Colonic mucosa (tissue), 4 donors: ENCODE results near the gene PLB1. TPM values are rescaled to one million over a fixed set of nuclear protein-coding genes. Genes with fewer than 3 reads are reported as not detected.

ENCODE experiments used
- DNase-seq: peaks from one replicate; pipeline ENCODE4 v3.0.0-alpha.2; 2020
- H3K27ac ChIP-seq: fragments of 200-600 bp; one replicate; pipeline ENCODE4 v1.8.0; 2021
- H3K27me3 ChIP-seq: fragments of 200-600 bp; one replicate; pipeline ENCODE4 v1.8.0; 2021
- H3K36me3 ChIP-seq: fragments of 200-600 bp; one replicate; pipeline ENCODE4 v1.8.0; 2021
- H3K4me1 ChIP-seq: fragments of 200-600 bp; one replicate; pipeline ENCODE4 v1.8.0; 2021; ENCODE audit warnings: mild to moderate bottlenecking
- H3K4me3 ChIP-seq: fragments of 200-600 bp; one replicate; pipeline ENCODE4 v1.8.0; 2021
- H3K9ac ChIP-seq, 2 donors: one replicate each; pipeline ENCODE4 v1.7.0; 2013; ENCODE audit warnings: control low read depth in 2 of 2, low read depth in 2 of 2, low read length in 2 of 2
- H3K9me3 ChIP-seq: fragments of 200-600 bp; one replicate; pipeline ENCODE4 v1.8.0; 2021
- intact Hi-C: fragments of 100-400 bp; cut with DNase I; formaldehyde crosslinking; loops from one replicate; pipeline ENCODE4 v1.14.1; 2022
- total RNA-seq, 2 donors: library from RNA; stranded (reverse); fragmentation: NEBNext Ultra II Directional in 1 of 2; extraction: Animal tissue kit (Norgen Biotek cat#: 25700) in 1 of 2; gene quantifications; one replicate each; pipeline ENCODE4 v1.2.1, GENCODE V29; 2021
- TF ChIP-seq, protein P1 (sequence below): fragments of 200-600 bp; IDR thresholded peaks from one replicate; pipeline ENCODE4 v1.8.0; 2022; ENCODE audit warnings: antibody characterized with exemption, mild to moderate bottlenecking
- donor health status: healthy.
- donor health status: DM: no; HTN: no; CAD: no.
- donor health status: DM: no; HTN: no; CAD: no.

Gene PLB1
- total RNA-seq, 2 donors from 2014 or later: 1.3 to 3.0 TPM

- DNase-seq: peak; percentile 47
- Histone ChIP-seq H3K9me3 (no peaks in the 10 kb centered on the region), H3K27ac (peak overlapping the region; percentile 20), H3K27me3 (no peaks in the 10 kb centered on the region), H3K4me3 (no peak overlapping the region), H3K36me3 (no peaks in the 10 kb centered on the region), H3K9ac (no peak overlapping the region), H3K4me1 (no peaks in the 10 kb centered on the region)
- intact Hi-C loops: no loop called here
- TF ChIP-seq, protein P1, sequence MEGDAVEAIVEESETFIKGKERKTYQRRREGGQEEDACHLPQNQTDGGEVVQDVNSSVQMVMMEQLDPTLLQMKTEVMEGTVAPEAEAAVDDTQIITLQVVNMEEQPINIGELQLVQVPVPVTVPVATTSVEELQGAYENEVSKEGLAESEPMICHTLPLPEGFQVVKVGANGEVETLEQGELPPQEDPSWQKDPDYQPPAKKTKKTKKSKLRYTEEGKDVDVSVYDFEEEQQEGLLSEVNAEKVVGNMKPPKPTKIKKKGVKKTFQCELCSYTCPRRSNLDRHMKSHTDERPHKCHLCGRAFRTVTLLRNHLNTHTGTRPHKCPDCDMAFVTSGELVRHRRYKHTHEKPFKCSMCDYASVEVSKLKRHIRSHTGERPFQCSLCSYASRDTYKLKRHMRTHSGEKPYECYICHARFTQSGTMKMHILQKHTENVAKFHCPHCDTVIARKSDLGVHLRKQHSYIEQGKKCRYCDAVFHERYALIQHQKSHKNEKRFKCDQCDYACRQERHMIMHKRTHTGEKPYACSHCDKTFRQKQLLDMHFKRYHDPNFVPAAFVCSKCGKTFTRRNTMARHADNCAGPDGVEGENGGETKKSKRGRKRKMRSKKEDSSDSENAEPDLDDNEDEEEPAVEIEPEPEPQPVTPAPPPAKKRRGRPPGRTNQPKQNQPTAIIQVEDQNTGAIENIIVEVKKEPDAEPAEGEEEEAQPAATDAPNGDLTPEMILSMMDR: no peak
These were observed 3.6 kb upstream of the PLB1 start for GRCh38 chr2:28492282-28492681.

GRCh38 chr2:28493636-28494035, 2.2 kb upstream of the PLB1 start:
- no peak for DNase-seq
- H3K4me3 ChIP-seq: no peak overlapping the region
- H3K27ac ChIP-seq: no peak overlapping the region
- intact Hi-C loops: no loop called here
- H3K9me3 ChIP-seq: no peaks in the 10 kb centered on the region
- H3K9ac ChIP-seq: no peak overlapping the region
- H3K27me3 ChIP-seq: no peaks in the 10 kb centered on the region
- H3K4me1 ChIP-seq: no peaks in the 10 kb centered on the region
- no peaks in the 10 kb centered on the region for H3K36me3 ChIP-seq
- TF ChIP-seq, protein P1: no peak

DNA sequence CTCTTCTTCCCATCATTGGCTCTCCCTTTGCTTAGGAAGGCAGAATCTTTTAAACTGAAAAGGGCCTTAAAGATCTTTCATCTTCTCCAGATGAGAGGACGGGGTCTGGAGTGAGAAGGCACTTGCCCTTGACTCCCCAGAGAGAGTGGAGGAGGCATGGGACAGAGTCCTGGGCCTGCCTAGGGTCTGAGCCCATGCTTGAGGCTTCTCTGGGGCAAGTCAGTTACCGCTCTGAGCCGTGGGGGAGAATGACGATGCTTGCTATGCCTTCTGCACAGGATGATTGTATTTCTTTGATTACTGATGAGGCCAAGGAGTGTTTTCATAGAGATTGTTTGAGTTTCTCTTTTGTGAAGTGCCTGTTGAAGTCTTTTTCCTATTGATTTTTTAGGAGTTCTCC, 921 bp downstream of the PLB1 start:
- intact Hi-C loops: no loop called here
- H3K9ac ChIP-seq: no peak overlapping the region
- H3K9me3 ChIP-seq: no peaks in the 10 kb centered on the region
- H3K4me1 ChIP-seq: no peaks in the 10 kb centered on the region
- H3K4me3 ChIP-seq: no peak overlapping the region
- no peak for DNase-seq
- TF ChIP-seq, protein P1: no peak
- H3K27me3 ChIP-seq: no peaks in the 10 kb centered on the region
- no peak overlapping the region for H3K27ac ChIP-seq
- H3K36me3 ChIP-seq: no peaks in the 10 kb centered on the region

- no peak for DNase-seq
- Histone ChIP-seq H3K4me1 (no peaks in the 10 kb centered on the region), H3K27me3 (no peaks in the 10 kb centered on the region), H3K9me3 (no peaks in the 10 kb centered on the region), H3K9ac (no peak overlapping the region), H3K4me3 (no peak overlapping the region), H3K36me3 (no peaks in the 10 kb centered on the region), H3K27ac (no peak overlapping the region)
- TF ChIP-seq, protein P1: no peak
- intact Hi-C loops: no loop called here
These were observed 1.3 kb downstream of the PLB1 start for GRCh38 chr2:28497206-28497605.

DNA sequence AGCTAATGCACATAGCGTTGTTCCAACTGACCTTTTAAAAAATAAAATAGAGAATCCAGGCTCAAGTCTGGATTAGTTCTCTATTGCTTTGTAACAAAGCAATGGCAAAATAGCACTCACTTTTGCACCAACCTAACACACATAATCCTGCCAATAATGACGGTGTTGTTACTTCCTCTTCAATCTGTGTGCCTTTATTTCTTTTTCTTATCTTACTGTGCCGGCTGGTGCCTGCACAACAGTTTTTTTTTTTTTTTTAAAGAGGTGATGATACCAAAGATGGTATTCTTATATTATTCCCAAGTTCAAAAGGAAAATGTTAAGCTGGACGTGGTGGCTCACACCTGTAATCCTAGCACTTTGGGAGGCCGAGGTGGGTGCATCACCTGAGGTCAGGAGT, 3.4 kb downstream of the PLB1 start:
- no peaks in the 10 kb centered on the region for H3K36me3 ChIP-seq
- H3K27ac ChIP-seq: no peak overlapping the region
- H3K4me3 ChIP-seq: no peak overlapping the region
- H3K27me3 ChIP-seq: no peaks in the 10 kb centered on the region
- intact Hi-C loops: no loop called here
- TF ChIP-seq, protein P1: no peak
- DNase-seq: no peak
- H3K9me3 ChIP-seq: no peaks in the 10 kb centered on the region
- no peaks in the 10 kb centered on the region for H3K4me1 ChIP-seq
- no peak overlapping the region for H3K9ac ChIP-seq

DNA sequence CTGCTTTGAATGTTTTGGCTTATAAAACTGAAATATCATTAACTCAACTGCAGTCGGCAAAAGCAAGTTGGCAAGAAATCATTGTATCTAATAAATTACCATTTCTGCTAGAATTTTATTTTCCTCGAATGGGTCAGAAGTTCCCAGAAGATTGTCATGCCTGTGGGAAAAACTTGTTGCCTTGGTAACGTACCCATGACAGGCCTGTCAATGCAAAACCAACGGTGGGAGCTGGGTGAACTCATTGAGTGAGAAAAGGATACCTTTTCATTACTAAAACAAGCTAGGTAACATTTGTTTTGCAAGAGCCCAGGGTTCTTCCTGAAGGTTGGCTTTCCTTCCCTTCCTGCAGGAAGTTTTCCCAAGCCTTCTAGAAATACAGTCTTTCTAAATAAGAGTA, 9.5 kb downstream of the PLB1 start:
- Histone ChIP-seq H3K27ac (no peak overlapping the region), H3K36me3 (no peaks in the 10 kb centered on the region), H3K4me1 (no peaks in the 10 kb centered on the region), H3K4me3 (no peak overlapping the region), H3K9ac (no peak overlapping the region), H3K27me3 (no peaks in the 10 kb centered on the region), H3K9me3 (no peaks in the 10 kb centered on the region)
- intact Hi-C loops: no loop called here
- DNase-seq: no peak
- TF ChIP-seq, protein P1: no peak
